Ovary (tissue), 3 donors: ENCODE results near the gene ADCY1.

Experiments used
- CTCF ChIP-seq, 3 donors: fragments of 450-650 bp in 2 of 3; fragments of 200-600 bp in 1 of 3; IDR thresholded peaks; one replicate each; pipeline versions ENCODE4 v1.5.1 to v1.8.0; 2016 to 2022; ENCODE audit warnings: antibody characterized with exemption in 3 of 3, mild to moderate bottlenecking in 1 of 3
- EP300 ChIP-seq: sonication (generic); formaldehyde crosslinking; IDR thresholded peaks from one replicate; pipeline ENCODE4 v1.6.1; 2017; ENCODE audit warnings: antibody characterized with exemption
- POLR2A ChIP-seq: fragments of 450-650 bp; IDR thresholded peaks from one replicate; pipeline ENCODE4 v1.6.1; 2017; ENCODE audit warnings: antibody characterized with exemption, mild to moderate bottlenecking, moderate library complexity
- donor health status: DM: no; HTN: no; CAD: no.

- TF ChIP-seq POLR2A (no peak), CTCF (IDR thresholded peaks at IDR 0.05) (no peak), EP300 (no peak)
These were observed at the start of gene ADCY1 for GRCh38 chr7:45573661-45574415.
